T-helper 1 cell treated with Interleukin-12 subunit alpha and Interleukin-12 subunit beta and Interleukin-4 antibody, amounts not matched to agents 30 μg/mL and 1 μg/mL, for 36 hours (primary cell): ENCODE data around the gene TAAR5.

ENCODE experiments used
- H3K27ac Mint-ChIP-seq: one replicate; pipeline ENCODE4 v1.8.0; 2021; ENCODE audit warnings: mild to moderate bottlenecking, mixed read lengths
- H3K27me3 Mint-ChIP-seq: one replicate; pipeline ENCODE4 v1.8.0; 2021; ENCODE audit warnings: low read depth, mixed read lengths
- H3K36me3 Mint-ChIP-seq: one replicate; pipeline ENCODE4 v1.8.0; 2021; ENCODE audit warnings: low read depth, mixed read lengths
- H3K4me1 Mint-ChIP-seq: one replicate; pipeline ENCODE4 v1.8.0; 2021; ENCODE audit warnings: low read depth, mixed read lengths
- H3K4me3 Mint-ChIP-seq: one replicate; pipeline ENCODE4 v1.8.0; 2021; ENCODE audit warnings: mild to moderate bottlenecking, moderate library complexity, mixed read lengths
- H3K9me3 Mint-ChIP-seq: one replicate; pipeline ENCODE4 v1.8.0; 2021; ENCODE audit warnings: mixed read lengths

TAAR5 gene

DNA sequence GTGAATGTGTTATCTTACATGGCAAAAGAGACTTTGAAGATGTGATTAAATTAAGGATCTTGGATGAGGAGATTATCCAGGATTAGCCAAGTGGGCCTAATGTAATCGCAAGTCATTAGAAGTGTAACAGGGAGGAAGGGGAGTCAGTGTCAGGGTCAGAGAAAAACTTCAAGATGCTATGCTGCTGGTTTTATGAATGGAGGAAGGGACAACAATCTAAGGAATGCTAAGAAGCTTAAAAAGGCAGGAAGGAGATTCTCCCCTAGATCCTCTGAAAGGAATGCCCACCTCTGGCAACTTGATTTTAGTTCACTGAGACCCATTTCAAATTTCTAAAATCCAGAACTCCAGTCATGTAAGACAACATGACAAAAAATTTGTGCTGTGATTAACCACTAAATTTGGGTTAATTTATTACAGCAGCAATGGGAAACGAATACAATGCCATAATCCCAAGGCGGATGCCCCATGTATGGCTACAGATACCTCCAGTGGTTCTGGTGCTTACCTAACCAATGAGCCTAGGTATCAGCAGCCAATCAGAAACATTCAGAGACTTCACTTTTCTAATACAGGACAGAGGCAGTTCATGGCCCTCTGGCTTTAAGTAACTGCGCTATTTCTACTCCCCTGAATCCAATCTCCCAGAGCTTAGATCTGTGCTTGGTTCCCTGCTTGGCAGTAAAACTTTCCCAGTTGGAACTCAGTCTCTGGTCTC lies 40.6 kb downstream of the TAAR5 start:
- Mint-ChIP-seq H3K4me1 (no peaks in the 10 kb centered on the region), H3K9me3 (no peaks in the 10 kb centered on the region)

DNA sequence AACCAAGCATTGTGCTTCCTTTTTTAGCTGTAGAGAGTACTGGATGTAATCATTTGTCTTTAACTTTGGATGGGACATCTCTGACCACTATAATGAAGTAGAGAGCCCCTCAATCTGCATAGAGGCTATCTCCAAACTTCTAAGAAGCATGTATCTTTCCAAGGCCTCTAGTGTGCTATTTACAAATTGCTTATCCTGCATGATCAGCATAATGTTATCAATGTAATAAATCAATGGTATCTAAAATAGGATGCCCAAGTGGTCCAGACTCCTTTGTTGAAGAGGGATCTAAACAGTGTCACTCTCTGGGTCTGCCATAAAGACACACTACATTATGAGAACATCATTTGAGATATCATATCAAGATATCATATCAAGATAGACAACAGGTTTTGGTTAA lies 44.7 kb downstream of the TAAR5 start:
- Mint-ChIP-seq H3K9me3 (no peaks in the 10 kb centered on the region), H3K27ac (no peak overlapping the region), H3K4me1 (no peaks in the 10 kb centered on the region), H3K36me3 (no peaks in the 10 kb centered on the region), H3K4me3 (no peak overlapping the region), H3K27me3 (peaks cover 22% of the 10 kb centered on the region)

More for the DNA sequence above, 40.6 kb downstream of the TAAR5 start:
- H3K27ac Mint-ChIP-seq = no peak overlapping the region
- peaks cover 26% of the 10 kb centered on the region for H3K27me3 Mint-ChIP-seq
- no peak overlapping the region for H3K4me3 Mint-ChIP-seq
- H3K36me3 Mint-ChIP-seq = no peaks in the 10 kb centered on the region
